CD14-positive monocyte (primary cell): Measurements from ENCODE around the gene SLC9A8. TPM values are rescaled to one million over a fixed set of nuclear protein-coding genes. Genes with fewer than 3 reads are reported as not detected.
A peak's percentile ranks its signal among the peaks of the same experiment; 100 is the strongest.

ENCODE experiments used
- DNase-seq, 3 donors: peaks; one replicate each; pipeline ENCODE4 v3.0.0-alpha.2; 2011 to 2022
- H2AFZ ChIP-seq: 2 replicates; pipeline ENCODE4 v1.6.0; 2012; ENCODE audit warnings: mild to moderate bottlenecking, low read depth, low read length, inconsistent platforms; ENCODE audit not compliant: insufficient read depth, poor library complexity, severe bottlenecking
- H3K27ac ChIP-seq, 2 donors: 1 replicate in 1 of 2; 2 replicates in 1 of 2; pipeline ENCODE4 v1.5.1; 2012 to 2013; ENCODE audit warnings: low read length in 2 of 2, control low read depth in 1 of 2, inconsistent platforms in 1 of 2, low read depth in 1 of 2, mild to moderate bottlenecking in 1 of 2
- H3K27me3 ChIP-seq, 2 donors: one replicate each; pipeline versions ENCODE4 v1.6.0 to v1.6.1; 2011 to 2013; ENCODE audit warnings: low read length in 2 of 2; ENCODE audit not compliant: control insufficient read depth in 2 of 2, insufficient read depth in 2 of 2
- H3K36me3 ChIP-seq, 2 donors: replicated peaks in 1 of 2; 1 replicate in 1 of 2; 2 replicates in 1 of 2; pipeline versions ENCODE4 v1.5.1 to v1.6.1; 2012 to 2013; ENCODE audit warnings: low read length in 2 of 2, control low read depth in 1 of 2, inconsistent platforms in 1 of 2, mild to moderate bottlenecking in 1 of 2; ENCODE audit not compliant: insufficient read depth in 2 of 2, control insufficient read depth in 1 of 2
- H3K4me1 ChIP-seq, 2 donors: 1 replicate in 1 of 2; 2 replicates in 1 of 2; pipeline versions ENCODE4 v1.5.1 to v1.6.1; 2012 to 2013; ENCODE audit warnings: low read length in 2 of 2, control low read depth in 1 of 2, inconsistent platforms in 1 of 2, mild to moderate bottlenecking in 1 of 2, moderate library complexity in 1 of 2; ENCODE audit not compliant: insufficient read depth in 2 of 2, control insufficient read depth in 1 of 2
- H3K4me2 ChIP-seq: replicated peaks from 2 replicates; pipeline ENCODE3; 2012; ENCODE audit warnings: low read length, moderate library complexity, mild to moderate bottlenecking; ENCODE audit not compliant: poor library complexity, severe bottlenecking; ENCODE audit errors: extremely low read depth
- H3K4me3 ChIP-seq, 3 experiments: fragments of 200-600 bp in 1 of 3; sonication (generic) in 1 of 3; replicated peaks in 1 of 3; 1 replicate in 2 of 3; 2 replicates in 1 of 3; pipeline ENCODE4 v1.5.1; 2011 to 2013; ENCODE audit warnings: low read length in 3 of 3, mild to moderate bottlenecking in 3 of 3, control low read depth in 2 of 3, low read depth in 2 of 3, inconsistent platforms in 1 of 3, moderate library complexity in 1 of 3
- H3K79me2 ChIP-seq: 2 replicates; pipeline ENCODE4 v1.6.0; 2012; ENCODE audit warnings: mild to moderate bottlenecking, control low read depth, inconsistent platforms, low read length, moderate library complexity; ENCODE audit not compliant: insufficient read depth
- H3K9ac ChIP-seq: 2 replicates; pipeline ENCODE4 v1.6.0; 2017; ENCODE audit warnings: low read length, mild to moderate bottlenecking; ENCODE audit not compliant: insufficient read depth, poor library complexity, severe bottlenecking
- H3K9me3 ChIP-seq, 2 donors: replicated peaks in 1 of 2; 1 replicate in 1 of 2; 2 replicates in 1 of 2; pipeline versions ENCODE4 v1.5.1 to v1.6.1; 2012 to 2013; ENCODE audit warnings: low read length in 2 of 2, control low read depth in 1 of 2; ENCODE audit not compliant: control insufficient read depth in 1 of 2, insufficient read depth in 1 of 2
- H4K20me1 ChIP-seq: 2 replicates; pipeline ENCODE4 v1.6.0; 2012; ENCODE audit warnings: mild to moderate bottlenecking, low read length, control low read depth, moderate library complexity; ENCODE audit not compliant: insufficient read depth
- H3K27ac Mint-ChIP-seq, 7 donors: one replicate each; pipeline ENCODE4 v1.8.0; 2020; ENCODE audit warnings: mild to moderate bottlenecking in 7 of 7, mixed read lengths in 7 of 7, moderate library complexity in 6 of 7, inconsistent platforms in 2 of 7
- H3K27me3 Mint-ChIP-seq, 3 donors: one replicate each; pipeline ENCODE4 v1.8.0; 2021 to 2022; ENCODE audit warnings: low read depth in 3 of 3, mild to moderate bottlenecking in 3 of 3, mixed read lengths in 3 of 3, moderate library complexity in 3 of 3, inconsistent platforms in 1 of 3
- H3K36me3 Mint-ChIP-seq, 2 donors: one replicate each; pipeline ENCODE4 v1.8.0; 2020; ENCODE audit warnings: mixed read lengths in 2 of 2, inconsistent platforms in 1 of 2, mild to moderate bottlenecking in 1 of 2
- H3K4me1 Mint-ChIP-seq: one replicate; pipeline ENCODE4 v1.8.0; 2020; ENCODE audit warnings: mild to moderate bottlenecking, mixed read lengths
- H3K4me3 Mint-ChIP-seq, 2 donors: one replicate each; pipeline ENCODE4 v1.8.0; 2020; ENCODE audit warnings: mild to moderate bottlenecking in 2 of 2, mixed read lengths in 2 of 2, moderate library complexity in 1 of 2
- H3K9me3 Mint-ChIP-seq, 7 donors: one replicate each; pipeline ENCODE4 v1.8.0; 2020 to 2022; ENCODE audit warnings: mixed read lengths in 7 of 7, mild to moderate bottlenecking in 6 of 7, moderate library complexity in 6 of 7, inconsistent platforms in 2 of 7
- CTCF ChIP-seq: fragments of 200-600 bp; IDR thresholded peaks from one replicate; pipeline ENCODE4 v1.8.0; 2022; ENCODE audit warnings: antibody characterized with exemption, mild to moderate bottlenecking
- WGBS: methylation state at CpG from one replicate; pipeline ENCODE4 v1.1.5; 2013; ENCODE audit warnings: missing lambda C conversion rate; ENCODE audit not compliant: insufficient coverage; 5-methylcytosine and 5-hydroxymethylcytosine counted together
- intact Hi-C, 2 donors: fragments of 100-400 bp; cut with micrococcal nuclease; formaldehyde crosslinking; loops; one replicate each; pipeline versions ENCODE4 v1.15.0 to v1.15.1; 2023
- polyA plus RNA-seq, 3 donors: library from polyadenylated mRNA; depleted of rRNA in 1 of 3; unstranded in 2 of 3; stranded (reverse) in 1 of 3; fragments of 300-500 nt in 2 of 3; fragments of >200 nt in 1 of 3; fragmentation: Illumina TruSeq in 2 of 3; gene quantifications; 1 replicate in 2 of 3; 2 replicates in 1 of 3; pipeline ENCODE4 v1.2.3, GENCODE V29; 2012 to 2021

The SLC9A8 gene
- polyA plus RNA-seq, 3 donors = 3.0 to 14.6 (median 3.3) TPM

GRCh38 chr20:49890471-49891361 is 78.1 kb downstream of the SLC9A8 start:
- Mint-ChIP-seq H3K9me3 (no peaks in the 10 kb centered on the region), H3K27ac (peak overlapping the region; percentile 72 to 90 (median 87)), H3K4me1 (peaks cover 80% of the 10 kb centered on the region), H3K27me3 (no peaks in the 10 kb centered on the region), H3K4me3 (no peak overlapping the region), H3K36me3 (peaks cover 24 to 40% of the 10 kb centered on the region in 2 donors)
- Histone ChIP-seq H3K36me3 (peaks cover 22 to 26% of the 10 kb centered on the region in 2 donors), H3K9ac (peak overlapping the region; percentile 1), H3K9me3 (no peaks in the 10 kb centered on the region), H2AFZ (peak overlapping the region; percentile 67), H3K4me3 (no peak overlapping the region), H3K27me3 (no peaks in the 10 kb centered on the region), H3K4me1 (peaks cover 79 to 80% of the 10 kb centered on the region in 2 donors), H3K79me2 (peaks cover 14% of the 10 kb centered on the region), H3K27ac (peak overlapping the region; percentile 80 to 81), H4K20me1 (no peaks in the 10 kb centered on the region), H3K4me2 (peak overlapping the region; percentile 32)
- 42% methylated on average over 14 of the region's 21 CpGs for WGBS
- TF ChIP-seq CTCF = no peak
- DNase-seq = peak; percentile 26 to 44 (median 39)
- intact Hi-C loops = no loop called here

GRCh38 chr20:49891476-49892110 is 79.0 kb downstream of the SLC9A8 start:
- Histone ChIP-seq H3K36me3 (peaks cover 14 to 17% of the 10 kb centered on the region in 2 donors), H3K4me1 (peaks cover 88 to 89% of the 10 kb centered on the region in 2 donors), H3K9ac (peak overlapping the region; percentile 1), H3K27me3 (no peaks in the 10 kb centered on the region), H3K4me2 (peak overlapping the region; percentile 64), H3K79me2 (peaks cover 17% of the 10 kb centered on the region), H3K4me3 (peak overlapping the region in 1 of 3 experiments; percentile 33), H3K9me3 (no peaks in the 10 kb centered on the region), H4K20me1 (no peaks in the 10 kb centered on the region), H3K27ac (peak overlapping the region; percentile 80 to 81), H2AFZ (peak overlapping the region; percentile 67)
- intact Hi-C loops = no loop called here
- Mint-ChIP-seq H3K27me3 (no peaks in the 10 kb centered on the region), H3K9me3 (peaks cover 0 to 3% (median 0%) of the 10 kb centered on the region in 7 donors), H3K4me1 (peaks cover 89% of the 10 kb centered on the region), H3K4me3 (no peak overlapping the region), H3K36me3 (peaks cover 17 to 31% of the 10 kb centered on the region in 2 donors), H3K27ac (peak overlapping the region; percentile 60 to 92 (median 85))
- no peak for TF ChIP-seq CTCF
- 87% methylated on average over 3 of the region's 13 CpGs for WGBS
- DNase-seq = no peak
